ENCODE results near the gene SLC32A1.

The SLC32A1 gene

GRCh38 chr20:38725148-38725901 lies 1.0 kb downstream of the SLC32A1 start:
- no peak for DNase-seq (ENCODE audit: low read depth in 1 of 2, low spot score in 1 of 2)

GRCh38 chr20:38725931-38726803 lies 1.9 kb downstream of the SLC32A1 start:
- peak in 1 of 2 donors; percentile 33 for DNase-seq (ENCODE audit: low read depth in 1 of 2, low spot score in 1 of 2)

GRCh38 chr20:38726804-38727606 lies 2.7 kb downstream of the SLC32A1 start:
- DNase-seq (ENCODE audit: low read depth in 1 of 2, low spot score in 1 of 2): peak in 1 of 2 donors; percentile 50

GRCh38 chr20:38727607-38728190 lies 3.4 kb downstream of the SLC32A1 start:
- DNase-seq (ENCODE audit: low read depth in 1 of 2, low spot score in 1 of 2): no peak

- no peak for DNase-seq (ENCODE audit: low read depth in 1 of 2, low spot score in 1 of 2)
Observed at GRCh38 chr20:38728191-38728781, 4.0 kb downstream of the SLC32A1 start.

- DNase-seq (ENCODE audit: low read depth in 1 of 2, low spot score in 1 of 2): no peak
Observed at GRCh38 chr20:38728911-38729642, 4.8 kb downstream of the SLC32A1 start.

GRCh38 chr20:38729767-38730166 lies 5.5 kb downstream of the SLC32A1 start:
- DNase-seq (ENCODE audit: low read depth in 1 of 2, low spot score in 1 of 2): no peak

- DNase-seq (ENCODE audit: low read depth in 1 of 2, low spot score in 1 of 2): no peak
Observed at GRCh38 chr20:38730167-38730988, 6.1 kb downstream of the SLC32A1 start.

- DNase-seq (ENCODE audit: low read depth in 1 of 2, low spot score in 1 of 2): peak; percentile 48 to 74
Observed at GRCh38 chr20:38730989-38731737, 6.9 kb downstream of the SLC32A1 start.

- no peak for DNase-seq (ENCODE audit: low read depth in 1 of 2, low spot score in 1 of 2)
Observed at GRCh38 chr20:38731738-38732113, 7.4 kb downstream of the SLC32A1 start.

- no peak for DNase-seq (ENCODE audit: low read depth in 1 of 2, low spot score in 1 of 2)
Observed at GRCh38 chr20:38732981-38733380, 8.7 kb downstream of the SLC32A1 start.

- DNase-seq (ENCODE audit: low read depth in 1 of 2, low spot score in 1 of 2): no peak
Observed at GRCh38 chr20:38735172-38735571, 10.9 kb downstream of the SLC32A1 start.

- no peak for DNase-seq (ENCODE audit: low read depth in 1 of 2, low spot score in 1 of 2)
Observed at GRCh38 chr20:38737887-38738286, 13.6 kb downstream of the SLC32A1 start.

GRCh38 chr20:38745757-38746156 lies 21.5 kb downstream of the SLC32A1 start:
- no peak for DNase-seq (ENCODE audit: low read depth in 1 of 2, low spot score in 1 of 2)

GRCh38 chr20:38747495-38748096 lies 23.3 kb downstream of the SLC32A1 start:
- no peak for DNase-seq (ENCODE audit: low read depth in 1 of 2, low spot score in 1 of 2)

- peak; percentile 97 for DNase-seq (ENCODE audit: low read depth in 1 of 2, low spot score in 1 of 2)
Observed at GRCh38 chr20:38748097-38748860, 24.0 kb downstream of the SLC32A1 start, which contains the start of gene ACTR5. Gene ACTR5 (plus strand): TSS chr20:38748460. CDS start chr20:38748479, 19 bp downstream.

GRCh38 chr20:38748861-38749149 lies 24.5 kb downstream of the SLC32A1 start:
- DNase-seq (ENCODE audit: low read depth in 1 of 2, low spot score in 1 of 2): peak in 1 of 2 donors; percentile 41

Data from stimulated activated CD4-positive, alpha-beta T cell treated with anti-CD3 and anti-CD28 coated beads, Interleukin-15, amount 100 ng/mL, for 1 hour (primary cell).